Neural cell (in vitro differentiated cells): ENCODE data around the gene TXLNB. TPM values are rescaled to one million over a fixed set of nuclear protein-coding genes. Genes with fewer than 3 reads are reported as not detected.

Experiments used
- H2AFZ ChIP-seq: fragments of 200-600, 300-800 bp; sonication (generic), shearing (Covaris generic); 2 replicates; pipeline ENCODE4 v1.6.0; 2014; ENCODE audit warnings: low read depth, mild to moderate bottlenecking, antibody characterized with exemption, low read length, moderate library complexity
- H3F3A ChIP-seq: fragments of 200-600 bp; shearing (Covaris generic); 2 replicates; pipeline ENCODE4 v1.6.1; 2016; ENCODE audit warnings: mild to moderate bottlenecking, moderate library complexity, mixed read lengths, antibody characterized with exemption, low read length; ENCODE audit not compliant: insufficient read depth, poor library complexity, severe bottlenecking
- H3K27ac ChIP-seq: fragments of 200-600, 300-800 bp; sonication (generic), shearing (Covaris generic); 2 replicates; pipeline ENCODE4 v1.5.1; 2014; ENCODE audit warnings: mild to moderate bottlenecking, low read length, moderate library complexity
- H3K27me3 ChIP-seq: fragments of 300-800, 200-600 bp; sonication (generic), shearing (Covaris generic); 2 replicates; pipeline ENCODE4 v1.6.0; 2014; ENCODE audit warnings: mild to moderate bottlenecking, low read depth, low read length, moderate library complexity; ENCODE audit not compliant: insufficient read depth
- H3K36me3 ChIP-seq: fragments of 300-800, 200-600 bp; sonication (generic), shearing (Covaris generic); 2 replicates; pipeline ENCODE4 v1.5.1; 2014; ENCODE audit warnings: mild to moderate bottlenecking, antibody characterized with exemption, low read length, moderate library complexity; ENCODE audit not compliant: insufficient read depth
- H3K4me2 ChIP-seq: fragments of 300-800, 200-600 bp; sonication (generic), shearing (Covaris generic); 2 replicates; pipeline ENCODE4 v1.6.0; 2014; ENCODE audit warnings: mild to moderate bottlenecking, low read length
- H3K4me3 ChIP-seq: fragments of 300-800, 200-600 bp; sonication (generic), shearing (Covaris generic); 2 replicates; pipeline ENCODE4 v1.5.1; 2014; ENCODE audit warnings: mild to moderate bottlenecking, low read length, moderate library complexity
- H3K79me2 ChIP-seq: fragments of 200-600 bp; shearing (Covaris generic); replicated peaks from 2 replicates; pipeline ENCODE4 v1.6.0; 2014; ENCODE audit warnings: mild to moderate bottlenecking, low read length, moderate library complexity; ENCODE audit not compliant: insufficient read depth
- H3K9ac ChIP-seq: fragments of 300-800, 200-600 bp; sonication (generic), shearing (Covaris generic); 2 replicates; pipeline ENCODE4 v1.6.1; 2016; ENCODE audit warnings: mild to moderate bottlenecking, low read length, mixed read lengths
- H3K9me2 ChIP-seq: fragments of 200-600 bp; shearing (Covaris generic); 2 replicates; pipeline ENCODE4 v1.6.1; 2016; ENCODE audit warnings: mild to moderate bottlenecking, low read length, mixed read lengths; ENCODE audit not compliant: insufficient read depth
- H3K9me3 ChIP-seq: fragments of 200-600, 300-800 bp; sonication (generic), shearing (Covaris generic); 2 replicates; pipeline ENCODE4 v1.6.1; 2016; ENCODE audit warnings: mild to moderate bottlenecking, mixed run types, low read length, moderate library complexity, mixed read lengths
- H4K20me1 ChIP-seq: fragments of 200-600 bp; shearing (Covaris generic); 2 replicates; pipeline ENCODE4 v1.6.1; 2016; ENCODE audit warnings: mild to moderate bottlenecking, mixed run types; ENCODE audit not compliant: insufficient read depth
- CTCF ChIP-seq: fragments of 450-650 bp; IDR thresholded peaks from 2 replicates; pipeline ENCODE4 v1.5.1; 2014; ENCODE audit warnings: antibody characterized with exemption, mild to moderate bottlenecking, moderate library complexity; ENCODE audit not compliant: poor library complexity, severe bottlenecking
- EP300 ChIP-seq: fragments of 450-650 bp; conservative IDR thresholded peaks from 2 replicates; pipeline ENCODE4 v1.6.1; 2014; ENCODE audit warnings: antibody characterized with exemption, mild to moderate bottlenecking, moderate library complexity; ENCODE audit not compliant: poor library complexity, severe bottlenecking
- EZH2 ChIP-seq: fragments of 200-600, 300-800 bp; shearing (Covaris generic), sonication (generic); IDR thresholded peaks from 2 replicates; pipeline ENCODE4 v1.6.1; 2014; ENCODE audit warnings: antibody characterized with exemption, low read length, borderline replicate concordance, mild to moderate bottlenecking; ENCODE audit not compliant: insufficient read depth, poor library complexity, severe bottlenecking
- MXI1 ChIP-seq: fragments of 450-650 bp; conservative IDR thresholded peaks from 2 replicates; pipeline ENCODE4 v1.6.1; 2014; ENCODE audit warnings: antibody characterized with exemption, mild to moderate bottlenecking; ENCODE audit not compliant: poor library complexity, severe bottlenecking
- POLR2AphosphoS5 ChIP-seq: IDR thresholded peaks from 2 replicates; pipeline ENCODE4 v1.6.1; 2012
- RAD21 ChIP-seq: fragments of 450-650 bp; conservative IDR thresholded peaks from 2 replicates; pipeline ENCODE4 v1.6.1; 2014; ENCODE audit warnings: antibody characterized with exemption, mild to moderate bottlenecking, moderate library complexity
- SMC3 ChIP-seq: fragments of 450-650 bp; conservative IDR thresholded peaks from 2 replicates; pipeline ENCODE4 v1.6.1; 2014; ENCODE audit warnings: antibody characterized with exemption, mild to moderate bottlenecking, moderate library complexity; ENCODE audit not compliant: poor library complexity
- TAF1 ChIP-seq: IDR thresholded peaks from 2 replicates; pipeline ENCODE4 v1.6.1; 2012; ENCODE audit warnings: low read depth
- polyA plus RNA-seq: library from polyadenylated mRNA; depleted of rRNA; stranded (reverse); fragments of >200 nt; gene quantifications from 2 replicates; pipeline ENCODE4 v1.2.3, GENCODE V29; 2014
- TF ChIP-seq, protein P1 (sequence below): IDR thresholded peaks from 2 replicates; pipeline ENCODE4 v1.6.1; 2012; ENCODE audit warnings: borderline replicate concordance

Gene TXLNB
- polyA plus RNA-seq, 1 donor from 2014 or later: not detected

GRCh38 chr6:139338795-139339194 lies 47.0 kb upstream of the TXLNB start:
- Histone ChIP-seq H3K27me3 (no peaks in the 10 kb centered on the region), H3F3A (no peaks in the 10 kb centered on the region), H3K9ac (no peak overlapping the region), H4K20me1 (no peaks in the 10 kb centered on the region), H3K4me2 (no peak overlapping the region), H3K27ac (no peak overlapping the region), H2AFZ (no peak overlapping the region), H3K36me3 (no peaks in the 10 kb centered on the region), H3K79me2 (no peaks in the 10 kb centered on the region), H3K4me3 (no peak overlapping the region), H3K9me3 (no peaks in the 10 kb centered on the region), H3K9me2 (no peaks in the 10 kb centered on the region)
- no peak for TF ChIP-seq CTCF
- no peak for TF ChIP-seq MXI1
- no peak for TF ChIP-seq SMC3
- TF ChIP-seq TAF1: no peak
- TF ChIP-seq POLR2AphosphoS5: no peak
- TF ChIP-seq, protein P1, sequence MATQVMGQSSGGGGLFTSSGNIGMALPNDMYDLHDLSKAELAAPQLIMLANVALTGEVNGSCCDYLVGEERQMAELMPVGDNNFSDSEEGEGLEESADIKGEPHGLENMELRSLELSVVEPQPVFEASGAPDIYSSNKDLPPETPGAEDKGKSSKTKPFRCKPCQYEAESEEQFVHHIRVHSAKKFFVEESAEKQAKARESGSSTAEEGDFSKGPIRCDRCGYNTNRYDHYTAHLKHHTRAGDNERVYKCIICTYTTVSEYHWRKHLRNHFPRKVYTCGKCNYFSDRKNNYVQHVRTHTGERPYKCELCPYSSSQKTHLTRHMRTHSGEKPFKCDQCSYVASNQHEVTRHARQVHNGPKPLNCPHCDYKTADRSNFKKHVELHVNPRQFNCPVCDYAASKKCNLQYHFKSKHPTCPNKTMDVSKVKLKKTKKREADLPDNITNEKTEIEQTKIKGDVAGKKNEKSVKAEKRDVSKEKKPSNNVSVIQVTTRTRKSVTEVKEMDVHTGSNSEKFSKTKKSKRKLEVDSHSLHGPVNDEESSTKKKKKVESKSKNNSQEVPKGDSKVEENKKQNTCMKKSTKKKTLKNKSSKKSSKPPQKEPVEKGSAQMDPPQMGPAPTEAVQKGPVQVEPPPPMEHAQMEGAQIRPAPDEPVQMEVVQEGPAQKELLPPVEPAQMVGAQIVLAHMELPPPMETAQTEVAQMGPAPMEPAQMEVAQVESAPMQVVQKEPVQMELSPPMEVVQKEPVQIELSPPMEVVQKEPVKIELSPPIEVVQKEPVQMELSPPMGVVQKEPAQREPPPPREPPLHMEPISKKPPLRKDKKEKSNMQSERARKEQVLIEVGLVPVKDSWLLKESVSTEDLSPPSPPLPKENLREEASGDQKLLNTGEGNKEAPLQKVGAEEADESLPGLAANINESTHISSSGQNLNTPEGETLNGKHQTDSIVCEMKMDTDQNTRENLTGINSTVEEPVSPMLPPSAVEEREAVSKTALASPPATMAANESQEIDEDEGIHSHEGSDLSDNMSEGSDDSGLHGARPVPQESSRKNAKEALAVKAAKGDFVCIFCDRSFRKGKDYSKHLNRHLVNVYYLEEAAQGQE: no peak
- TF ChIP-seq EZH2: no peak
- TF ChIP-seq EP300: no peak
- no peak for TF ChIP-seq RAD21

DNA sequence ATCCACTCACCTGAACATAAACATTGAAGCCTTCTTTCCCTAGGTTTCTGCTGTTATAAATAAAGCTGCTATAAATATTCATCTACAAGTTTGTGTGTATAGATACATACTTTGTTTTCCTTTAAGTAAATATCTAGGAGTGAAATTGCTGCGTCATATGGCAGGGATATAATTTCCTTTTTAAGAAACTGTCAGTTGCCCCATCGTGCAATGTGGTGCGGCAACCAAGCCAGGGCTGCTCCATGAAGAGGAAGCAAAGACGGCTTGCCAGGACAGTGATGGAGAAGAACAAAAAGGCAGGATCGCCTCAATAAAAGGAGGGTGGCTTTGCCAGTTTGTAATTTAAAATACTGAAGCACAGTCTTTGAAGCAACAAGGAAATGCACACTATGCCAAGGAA lies 46.0 kb upstream of the TXLNB start:
- no peaks in the 10 kb centered on the region for H3K9me3 ChIP-seq
- H3K36me3 ChIP-seq: no peaks in the 10 kb centered on the region
- H3K9ac ChIP-seq: no peak overlapping the region
- H3K9me2 ChIP-seq: no peaks in the 10 kb centered on the region
- H3K79me2 ChIP-seq: no peaks in the 10 kb centered on the region
- no peak overlapping the region for H3K4me2 ChIP-seq
- no peaks in the 10 kb centered on the region for H4K20me1 ChIP-seq
- H3K27ac ChIP-seq: no peak overlapping the region
- TF ChIP-seq POLR2AphosphoS5 (no peak), EP300 (no peak), TAF1 (no peak), SMC3 (no peak), MXI1 (no peak), EZH2 (no peak), RAD21 (no peak), CTCF (no peak)
- TF ChIP-seq, protein P1: no peak
- H3F3A ChIP-seq: no peaks in the 10 kb centered on the region
- no peaks in the 10 kb centered on the region for H3K27me3 ChIP-seq
- no peak overlapping the region for H3K4me3 ChIP-seq
- H2AFZ ChIP-seq: no peak overlapping the region
